ENCODE data around the gene MYPN.

Gene MYPN

GRCh38 chr10:68110027-68110426 lies 739 bp downstream of the MYPN start:
- TF ChIP-seq, protein P1, sequence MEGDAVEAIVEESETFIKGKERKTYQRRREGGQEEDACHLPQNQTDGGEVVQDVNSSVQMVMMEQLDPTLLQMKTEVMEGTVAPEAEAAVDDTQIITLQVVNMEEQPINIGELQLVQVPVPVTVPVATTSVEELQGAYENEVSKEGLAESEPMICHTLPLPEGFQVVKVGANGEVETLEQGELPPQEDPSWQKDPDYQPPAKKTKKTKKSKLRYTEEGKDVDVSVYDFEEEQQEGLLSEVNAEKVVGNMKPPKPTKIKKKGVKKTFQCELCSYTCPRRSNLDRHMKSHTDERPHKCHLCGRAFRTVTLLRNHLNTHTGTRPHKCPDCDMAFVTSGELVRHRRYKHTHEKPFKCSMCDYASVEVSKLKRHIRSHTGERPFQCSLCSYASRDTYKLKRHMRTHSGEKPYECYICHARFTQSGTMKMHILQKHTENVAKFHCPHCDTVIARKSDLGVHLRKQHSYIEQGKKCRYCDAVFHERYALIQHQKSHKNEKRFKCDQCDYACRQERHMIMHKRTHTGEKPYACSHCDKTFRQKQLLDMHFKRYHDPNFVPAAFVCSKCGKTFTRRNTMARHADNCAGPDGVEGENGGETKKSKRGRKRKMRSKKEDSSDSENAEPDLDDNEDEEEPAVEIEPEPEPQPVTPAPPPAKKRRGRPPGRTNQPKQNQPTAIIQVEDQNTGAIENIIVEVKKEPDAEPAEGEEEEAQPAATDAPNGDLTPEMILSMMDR (conservative IDR thresholded peaks at IDR 0.05; ENCODE audit: control insufficient read depth, insufficient read depth, low read depth, low read length) = no peak
- H3K4me3 ChIP-seq (ENCODE audit: control insufficient read depth, low read depth, low read length) = no peak overlapping the region
- DNase-seq (ENCODE audit: low read depth) = no peak

DNA sequence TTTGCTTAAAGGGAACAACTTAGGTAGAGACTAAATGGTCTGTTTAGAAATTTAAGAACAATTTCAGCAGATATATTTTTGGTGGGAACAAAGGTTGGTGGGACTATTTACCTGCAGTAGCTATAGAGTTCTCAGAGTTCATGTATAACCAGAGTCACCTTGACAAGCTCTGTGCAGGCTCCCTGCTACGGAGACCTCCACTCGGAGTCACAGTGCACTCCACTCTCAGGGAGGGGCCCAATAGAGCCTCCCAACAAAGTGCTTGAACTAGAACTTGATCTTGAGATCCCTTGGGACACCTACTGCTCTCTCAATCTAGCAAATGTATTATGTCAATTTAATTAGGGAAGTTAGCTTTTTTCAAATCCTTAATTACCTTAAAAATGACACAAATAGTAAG lies 2.3 kb downstream of the MYPN start:
- TF ChIP-seq, protein P1 (conservative IDR thresholded peaks at IDR 0.05; ENCODE audit: control insufficient read depth, insufficient read depth, low read depth, low read length) = no peak
- H3K4me3 ChIP-seq (ENCODE audit: control insufficient read depth, low read depth, low read length) = no peak overlapping the region

GRCh38 chr10:68112837-68113236 lies 3.5 kb downstream of the MYPN start:
- no peak overlapping the region for H3K4me3 ChIP-seq (ENCODE audit: control insufficient read depth, low read depth, low read length)
- TF ChIP-seq, protein P1 (conservative IDR thresholded peaks at IDR 0.05; ENCODE audit: control insufficient read depth, insufficient read depth, low read depth, low read length) = no peak
- DNase-seq (ENCODE audit: low read depth) = no peak

More for the DNA sequence above, 2.3 kb downstream of the MYPN start:
- DNase-seq (ENCODE audit: low read depth) = no peak

DNA sequence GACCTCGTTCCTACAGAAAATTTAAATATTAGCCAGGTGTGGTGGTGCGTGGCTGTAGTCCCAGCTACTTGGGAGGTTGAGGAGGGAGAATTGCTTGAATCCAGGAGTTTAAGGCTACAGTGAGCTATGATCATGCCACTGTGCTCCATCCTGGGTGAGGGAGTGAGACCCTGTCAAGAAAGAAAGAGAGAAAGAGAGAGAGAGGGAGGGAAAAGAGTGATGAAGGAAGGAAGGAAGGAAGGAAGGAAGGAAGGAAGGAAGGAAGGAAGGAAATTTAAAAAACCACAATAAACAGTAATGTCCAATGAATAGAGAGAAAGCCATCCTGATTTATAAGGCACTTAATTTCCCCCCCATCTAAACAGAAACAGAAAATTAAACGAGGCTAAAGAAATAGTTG lies 9.4 kb downstream of the MYPN start:
- no peak for DNase-seq (ENCODE audit: low read depth)
- TF ChIP-seq, protein P1 (conservative IDR thresholded peaks at IDR 0.05; ENCODE audit: control insufficient read depth, insufficient read depth, low read depth, low read length) = no peak

GRCh38 chr10:68121020-68121743 lies 11.9 kb downstream of the MYPN start:
- no peak for DNase-seq (ENCODE audit: low read depth)
- H3K4me3 ChIP-seq (ENCODE audit: control insufficient read depth, low read depth, low read length) = no peak overlapping the region
- TF ChIP-seq, protein P1 (conservative IDR thresholded peaks at IDR 0.05; ENCODE audit: control insufficient read depth, insufficient read depth, low read depth, low read length) = no peak

More for the DNA sequence above, 9.4 kb downstream of the MYPN start:
- H3K4me3 ChIP-seq (ENCODE audit: control insufficient read depth, low read depth, low read length) = no peak overlapping the region

DNA sequence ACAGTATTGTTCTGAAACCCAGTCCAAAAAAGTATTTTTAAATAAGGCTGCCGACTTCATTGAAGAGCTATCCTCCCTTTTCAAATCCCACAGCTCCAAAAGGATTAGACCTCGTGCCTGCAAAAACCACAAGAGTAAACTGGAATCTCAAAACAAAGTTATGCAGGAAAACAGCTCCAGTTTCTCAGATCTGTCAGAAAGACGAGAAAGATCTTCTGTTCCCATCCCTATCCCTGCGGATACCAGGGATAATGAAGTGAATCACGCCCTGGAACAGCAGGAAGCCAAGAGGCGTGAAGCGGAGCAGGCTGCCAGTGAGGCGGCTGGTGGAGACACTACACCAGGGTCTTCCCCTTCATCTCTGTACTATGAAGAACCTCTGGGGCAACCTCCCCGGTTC lies 12.6 kb downstream of the MYPN start:
- peak; percentile 21 for DNase-seq (ENCODE audit: low read depth)
- H3K4me3 ChIP-seq (ENCODE audit: control insufficient read depth, low read depth, low read length) = no peak overlapping the region
- TF ChIP-seq, protein P1 (conservative IDR thresholded peaks at IDR 0.05; ENCODE audit: control insufficient read depth, insufficient read depth, low read depth, low read length) = no peak
